ENCODE results near the gene UBXN11.

UBXN11 gene

GRCh38 chr1:26268290-26269197 lies 37.9 kb downstream of the UBXN11 start:
- no peak for DNase-seq

GRCh38 chr1:26265405-26265804 lies 41.0 kb downstream of the UBXN11 start:
- no peak for DNase-seq

- DNase-seq = no peak
Measured at GRCh38 chr1:26263212-26263611, 43.2 kb downstream of the UBXN11 start.

- DNase-seq = no peak
Measured at GRCh38 chr1:26259578-26259977, 46.9 kb downstream of the UBXN11 start.

- DNase-seq = no peak
Measured at GRCh38 chr1:26259005-26259404, 47.4 kb downstream of the UBXN11 start.

GRCh38 chr1:26257222-26257621 lies 49.2 kb downstream of the UBXN11 start:
- DNase-seq = no peak

GRCh38 chr1:26254404-26254803 lies 52.0 kb downstream of the UBXN11 start:
- no peak for DNase-seq

- DNase-seq = no peak
Measured at GRCh38 chr1:26252718-26253117, 53.7 kb downstream of the UBXN11 start.

GRCh38 chr1:26239936-26240335 lies 66.5 kb downstream of the UBXN11 start:
- DNase-seq = no peak

- DNase-seq = no peak
Measured at GRCh38 chr1:26237230-26237966, 69.0 kb downstream of the UBXN11 start.

GRCh38 chr1:26234644-26235370 lies 71.6 kb downstream of the UBXN11 start:
- peak; percentile 16 for DNase-seq

GRCh38 chr1:26233903-26234643 lies 72.4 kb downstream of the UBXN11 start, which contains the start of gene CEP85:
TSS of gene CEP85 (plus strand) at chr1:26234200. CDS start at chr1:26239784, 5,584 bp downstream.
- peak; percentile 98 for DNase-seq

Data from activated naive CD4-positive, alpha-beta T cell treated with Interleukin-2 at 50 U/mL for 16 hours (primary cell).